GM03348 (cell line): ENCODE results near the gene PDGFA.
A peak's percentile ranks its signal among the peaks of the same experiment; 100 is the strongest.
"Not testable (repeated sequence)": the region's sequence is repeated elsewhere in the genome, so short reads cannot be mapped to it uniquely, and the experiment has no call there.

Experiments used
- DNase-seq: peaks from one replicate; pipeline ENCODE4 v3.0.0; 2012; ENCODE audit warnings: low spot score

The PDGFA gene

DNA sequence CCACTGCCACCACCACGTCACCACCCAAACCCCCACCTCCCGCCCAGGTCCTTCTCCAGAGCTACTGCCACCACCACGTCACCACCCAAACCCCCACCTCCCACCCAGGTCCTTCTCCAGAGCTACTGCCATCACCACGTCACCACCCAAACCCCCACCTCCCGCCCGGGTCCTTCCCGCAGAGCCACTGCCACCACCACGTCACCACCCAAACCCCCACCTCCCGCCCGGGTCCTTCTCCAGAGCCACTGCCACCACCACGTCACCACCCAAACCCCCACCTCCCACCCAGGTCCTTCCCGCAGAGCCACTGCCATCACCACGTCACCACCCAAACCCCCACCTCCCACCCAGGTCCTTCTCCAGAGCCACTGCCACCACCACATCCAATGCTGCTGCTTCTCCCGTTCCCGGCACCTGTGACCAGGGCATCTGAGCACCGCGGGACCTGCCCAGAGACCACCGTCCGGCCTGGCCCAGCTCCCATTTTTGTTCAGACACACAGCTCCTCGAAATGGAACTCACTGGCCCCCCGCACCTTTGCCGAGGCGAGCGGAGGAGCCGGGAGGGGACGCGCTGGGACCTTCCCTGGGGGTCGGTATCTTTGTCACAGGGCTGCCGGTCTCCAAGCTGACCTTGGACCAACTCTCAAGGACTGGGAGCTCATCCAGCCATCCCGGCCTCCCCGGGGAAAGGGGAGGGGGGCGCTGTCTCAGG, 32.7 kb upstream of the PDGFA start:
- DNase-seq: not testable (repeated sequence)

DNA sequence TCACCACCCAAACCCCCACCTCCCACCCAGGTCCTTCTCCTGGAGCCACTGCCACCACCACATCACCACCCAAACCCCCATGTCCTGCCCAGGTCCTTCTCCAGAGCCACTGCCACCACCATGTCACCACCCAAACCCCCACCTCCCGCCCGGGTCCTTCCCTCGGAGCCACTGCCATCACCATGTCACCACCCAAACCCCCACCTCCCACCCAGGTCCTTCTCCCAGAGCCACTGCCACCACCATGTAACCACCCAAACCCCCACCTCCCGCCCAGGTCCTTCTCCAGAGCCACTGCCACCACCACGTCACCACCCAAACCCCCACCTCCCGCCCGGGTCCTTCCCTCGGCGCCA, 31.9 kb upstream of the PDGFA start:
- DNase-seq: not testable (repeated sequence)

DNA sequence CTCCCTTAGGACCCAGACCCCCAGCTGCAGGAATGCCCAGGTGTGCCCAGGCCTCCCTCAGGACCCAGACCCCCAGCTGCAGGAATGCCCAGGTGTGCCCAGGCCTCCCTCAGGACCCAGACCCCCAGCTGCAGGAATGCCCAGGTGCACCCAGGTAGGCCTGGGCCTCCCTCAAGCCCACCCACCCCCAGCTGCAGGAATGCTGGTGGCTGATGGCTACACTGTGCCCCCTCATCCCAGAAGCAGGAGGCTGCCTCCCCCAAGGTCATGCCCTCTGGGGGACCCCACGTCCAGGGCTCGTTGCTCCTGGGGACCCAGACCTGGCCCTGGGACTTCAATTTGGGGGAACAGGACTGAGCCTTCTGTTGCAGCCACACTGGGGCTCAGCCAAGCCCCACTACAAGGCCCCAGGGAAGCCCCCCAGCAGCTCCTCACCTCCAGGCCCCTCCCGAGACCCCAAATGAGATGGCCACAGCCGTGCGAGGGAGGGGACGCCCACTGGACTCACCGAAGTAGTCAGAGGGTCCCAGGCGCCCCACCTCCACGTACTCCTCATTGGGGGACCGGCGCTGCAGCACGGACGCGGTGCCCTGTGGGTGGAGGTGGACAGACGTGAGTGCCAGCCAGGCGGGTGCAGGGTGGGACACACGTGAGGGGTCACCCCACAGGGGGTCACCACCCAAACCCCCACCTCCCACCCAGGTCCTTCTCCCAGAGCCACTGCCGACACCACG, 31.4 kb upstream of the PDGFA start:
- DNase-seq: no peak

DNA sequence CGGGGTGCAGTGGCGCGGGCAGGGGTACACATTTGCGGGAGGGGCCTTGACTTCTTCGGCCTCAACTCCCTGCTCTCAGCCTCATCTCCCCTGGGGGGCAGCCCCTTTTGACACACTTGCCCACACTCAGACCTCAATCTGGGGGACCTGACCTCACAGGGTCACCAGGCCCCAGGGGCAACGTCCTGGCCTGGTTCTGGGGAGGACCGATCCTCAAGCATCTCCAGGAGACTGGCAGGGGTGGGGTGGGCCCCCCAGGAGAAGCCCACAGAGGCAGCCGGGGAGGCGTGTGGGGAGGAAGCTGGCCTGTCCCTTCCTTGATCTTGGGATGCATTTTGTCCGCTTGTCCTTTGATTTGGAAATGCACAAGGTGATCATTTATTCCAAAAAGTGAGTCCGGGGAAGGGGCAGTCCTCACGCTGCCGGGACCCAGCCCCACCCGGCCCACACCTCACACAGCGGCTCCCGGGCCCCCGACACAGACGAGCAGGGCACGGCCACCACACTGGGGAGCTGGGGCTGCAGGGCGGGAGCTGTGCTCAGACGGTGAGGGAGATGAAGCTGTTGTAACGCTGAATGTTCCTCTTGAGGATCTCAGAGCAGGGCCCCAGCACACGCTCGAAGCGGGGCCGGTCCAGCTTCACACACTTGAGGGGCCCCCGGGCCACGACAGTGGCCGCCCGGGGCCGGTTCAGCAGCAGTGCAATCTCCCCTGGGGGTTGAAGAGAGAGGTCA, 30.4 kb upstream of the PDGFA start:
- no peak for DNase-seq

DNA sequence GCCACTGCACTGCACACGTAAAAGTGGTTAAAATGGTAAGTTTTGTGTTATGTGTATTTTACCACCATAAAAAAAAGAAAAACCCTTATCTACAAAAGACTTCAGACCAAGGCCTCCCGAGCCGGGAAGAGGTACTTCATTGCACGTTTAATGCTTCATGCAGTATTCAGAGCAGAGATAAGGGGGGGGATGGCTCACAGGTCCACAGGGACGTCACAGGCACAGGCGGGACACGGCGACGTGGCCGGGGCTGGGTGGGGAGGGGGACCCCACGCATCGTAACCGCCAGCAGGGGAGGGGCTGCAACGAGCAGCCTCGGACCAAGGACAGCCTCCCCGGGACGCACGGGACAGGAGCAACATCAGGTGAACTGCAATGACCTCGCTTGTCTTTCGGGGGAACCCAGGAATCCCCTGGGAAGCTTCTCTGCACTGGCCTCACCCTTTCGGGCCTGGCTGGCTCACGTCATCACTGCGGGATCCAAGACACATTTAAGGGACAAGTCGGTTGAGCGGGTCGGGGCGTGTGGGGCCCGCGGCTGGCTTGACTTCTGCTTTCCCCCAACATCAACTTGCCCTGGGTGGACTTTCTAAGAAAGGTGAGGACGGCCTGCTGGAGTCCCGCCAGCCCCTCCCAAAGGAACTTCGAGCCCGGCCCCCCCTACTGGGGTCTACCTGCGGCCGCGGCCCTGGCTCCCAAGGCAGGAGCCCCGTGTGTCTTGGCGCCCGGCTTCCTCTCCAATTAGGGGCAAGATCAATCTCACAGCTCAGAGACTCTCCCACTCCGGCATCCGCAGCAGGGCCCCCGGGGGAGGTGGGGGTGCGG, 29.6 kb upstream of the PDGFA start:
- no peak for DNase-seq

DNA sequence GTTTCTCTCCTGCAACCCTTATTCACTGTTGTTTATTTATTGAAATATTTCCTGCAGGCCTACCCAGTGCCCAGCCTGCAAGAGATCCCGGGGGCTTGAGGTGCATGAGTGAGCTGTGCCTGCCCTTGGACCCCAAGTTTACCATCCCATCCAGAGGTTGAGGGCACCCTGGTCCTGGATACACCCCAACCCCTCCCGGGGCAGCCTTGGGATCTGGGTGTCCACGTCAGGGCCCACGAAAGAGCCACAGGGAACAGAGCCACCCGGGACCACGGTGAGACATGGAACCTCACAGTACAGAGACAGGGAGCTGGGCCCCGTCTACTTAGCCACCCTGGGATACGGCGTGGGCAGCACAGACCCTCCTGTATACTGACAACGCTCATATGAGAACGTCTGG, 28.8 kb upstream of the PDGFA start:
- DNase-seq: no peak

DNA sequence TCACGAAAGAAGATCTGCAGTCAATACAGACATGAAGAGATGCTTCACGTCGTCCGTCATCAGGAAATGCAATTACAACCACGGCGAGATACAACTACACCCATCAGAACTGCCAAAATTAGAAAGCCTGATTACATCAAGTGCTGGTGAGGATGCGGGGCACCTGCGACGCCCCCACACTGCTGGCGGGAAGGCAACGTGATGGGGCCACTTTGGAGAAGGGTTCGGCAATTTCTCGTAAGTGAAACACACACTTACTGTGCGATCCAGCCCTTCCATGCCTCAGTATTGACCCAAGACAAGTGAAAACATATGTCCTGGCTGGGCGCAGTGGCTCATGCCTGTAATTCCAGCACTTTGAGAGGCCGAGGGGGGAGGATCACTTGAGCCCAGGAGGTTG, 25.8 kb upstream of the PDGFA start:
- no peak for DNase-seq

DNA sequence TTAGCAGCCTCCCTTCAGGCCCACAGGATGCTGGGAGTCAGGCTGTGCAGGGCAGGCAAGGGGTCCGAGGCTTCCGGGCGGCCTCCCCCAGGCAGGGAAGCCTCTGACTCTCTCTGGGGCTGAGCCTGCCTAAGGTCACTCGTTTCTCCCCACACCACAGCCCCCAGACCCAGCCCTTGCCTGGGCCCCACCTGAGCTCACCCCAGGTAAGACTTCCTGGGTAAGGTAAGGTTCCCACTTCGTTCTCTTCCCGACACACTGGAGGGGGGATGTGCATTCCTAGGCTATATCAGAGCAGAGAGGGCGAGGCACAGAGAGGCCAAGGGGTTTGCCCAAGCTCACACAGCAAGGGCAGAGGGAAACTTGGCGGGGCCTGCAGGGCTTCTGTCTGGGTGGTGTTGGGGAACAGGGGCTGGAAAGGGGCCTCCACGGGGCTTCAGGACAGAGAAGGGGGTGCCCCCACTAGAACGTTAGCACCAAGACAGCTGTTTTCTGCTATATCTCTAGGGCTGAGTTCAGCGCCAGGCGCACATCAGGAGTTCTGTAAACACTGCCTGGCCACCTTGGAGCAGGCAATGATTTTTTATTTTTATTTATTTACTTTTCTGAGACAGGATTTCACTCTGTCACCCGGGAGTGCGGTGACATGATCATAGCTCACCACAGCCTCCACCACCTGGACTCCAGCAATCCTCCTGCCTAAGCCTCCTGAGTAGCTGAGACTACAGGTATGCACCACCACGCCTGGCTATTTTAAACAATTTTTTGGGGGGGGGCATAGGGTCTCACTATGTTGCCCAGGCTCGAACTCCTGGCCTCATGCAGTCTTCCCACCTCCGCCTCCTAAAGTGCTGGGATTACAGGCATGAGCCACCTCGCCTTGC, 24.9 kb upstream of the PDGFA start:
- no peak for DNase-seq

DNA sequence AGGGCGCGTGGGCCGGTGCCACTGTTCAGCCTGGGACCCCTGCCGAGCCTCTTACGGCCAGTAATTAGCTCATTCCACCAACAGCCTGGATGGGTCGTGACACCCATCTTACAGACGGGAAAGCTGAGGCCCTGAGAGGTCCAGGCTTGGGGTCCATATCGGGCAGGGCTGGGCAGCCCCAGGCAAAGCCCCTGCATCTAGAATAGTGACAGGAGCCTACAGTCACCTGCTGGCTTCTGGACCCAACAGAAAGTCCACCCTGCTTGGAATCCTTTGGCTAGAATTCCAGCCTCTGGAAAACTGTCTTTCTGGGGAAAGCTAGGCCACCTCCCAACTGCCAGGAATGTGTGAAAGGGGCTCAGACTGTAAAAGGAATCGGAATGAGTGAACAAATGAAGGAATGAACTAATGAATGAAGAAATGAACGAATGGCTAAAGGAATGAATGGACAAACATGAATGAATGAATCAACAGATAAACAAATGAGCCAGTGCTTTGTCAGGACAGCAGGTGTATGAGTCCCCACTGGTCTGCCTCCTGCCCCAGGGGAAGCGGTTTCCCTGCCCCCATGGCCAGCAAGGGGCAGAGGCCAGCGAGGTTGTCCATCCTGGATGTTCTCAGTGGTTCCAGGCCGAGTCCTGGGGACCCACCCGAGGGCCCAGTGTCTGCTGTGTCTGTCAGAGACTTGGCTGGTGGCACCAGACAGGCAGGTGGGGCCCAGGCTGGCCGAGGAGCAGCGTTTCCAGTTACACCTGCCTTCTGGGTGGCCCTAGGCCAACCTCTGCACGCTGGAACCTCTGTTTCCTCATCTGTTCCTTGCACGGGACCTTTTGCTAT, 24.1 kb upstream of the PDGFA start:
- no peak for DNase-seq

DNA sequence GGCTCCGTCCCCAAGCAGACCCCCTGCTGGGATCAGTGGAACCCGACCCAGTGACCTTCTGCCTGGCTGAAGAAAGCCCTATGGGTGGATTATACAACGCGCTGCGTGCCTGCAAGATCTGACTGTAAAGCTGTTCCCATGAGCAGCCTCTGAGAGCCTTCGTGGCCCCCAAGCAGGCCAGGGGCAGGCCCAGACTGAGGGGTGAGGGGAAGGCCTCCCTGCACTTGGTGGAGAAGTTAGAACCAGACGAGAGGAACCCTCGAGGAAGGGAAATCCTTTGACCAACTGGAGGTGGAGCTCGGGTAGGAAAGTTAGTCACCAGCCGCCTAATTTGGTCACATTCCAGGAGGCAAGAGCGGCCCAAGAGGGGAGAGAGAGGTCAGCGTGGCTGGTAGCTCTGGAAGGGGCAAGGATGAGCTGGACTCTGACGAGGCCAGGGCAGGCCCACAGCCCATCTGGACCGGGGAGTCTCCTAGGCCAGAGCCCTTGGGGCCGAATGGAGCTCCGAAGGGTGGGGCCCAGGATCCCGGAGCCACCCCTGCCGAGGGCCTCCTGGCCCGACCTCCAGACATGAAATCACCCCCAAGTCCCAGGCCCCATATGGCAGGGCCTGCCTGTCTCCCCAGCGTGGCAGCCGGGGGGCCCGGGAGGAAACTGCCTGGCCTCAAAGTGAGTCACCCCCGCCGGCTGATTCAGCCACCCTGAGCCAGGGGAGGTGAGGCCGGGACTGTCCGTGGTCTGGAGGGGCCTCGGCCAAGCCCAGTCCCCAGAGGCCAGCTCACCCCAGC, 23.3 kb upstream of the PDGFA start:
- peak; percentile 93 for DNase-seq

DNA sequence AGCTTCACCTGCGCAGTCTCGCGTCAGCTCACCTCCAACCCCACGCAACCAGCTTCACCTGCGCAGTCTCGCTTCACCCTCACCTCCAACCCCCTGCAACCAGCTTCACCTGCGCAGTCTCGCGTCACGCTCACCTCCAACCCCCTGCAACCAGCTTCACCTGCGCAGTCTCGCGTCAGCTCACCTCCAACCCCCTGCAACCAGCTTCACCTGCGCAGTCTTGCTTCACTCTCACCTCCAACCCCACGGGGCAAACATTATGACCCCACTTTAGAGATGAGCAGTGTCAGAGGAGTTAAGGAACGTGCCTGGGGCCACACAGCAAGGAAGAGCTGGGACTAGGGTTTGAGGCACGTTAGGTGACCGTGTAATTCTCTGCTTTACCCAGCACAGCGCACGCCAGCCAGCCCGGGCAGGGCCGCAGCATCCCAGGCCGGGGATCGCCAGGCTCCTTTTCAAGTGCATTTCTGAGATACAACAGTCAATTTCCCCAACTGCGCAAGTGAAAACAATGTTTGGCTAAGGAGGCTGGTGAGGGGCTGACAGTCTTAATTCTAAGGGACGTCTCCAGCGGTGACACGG, 22.6 kb upstream of the PDGFA start:
- DNase-seq: no peak

DNA sequence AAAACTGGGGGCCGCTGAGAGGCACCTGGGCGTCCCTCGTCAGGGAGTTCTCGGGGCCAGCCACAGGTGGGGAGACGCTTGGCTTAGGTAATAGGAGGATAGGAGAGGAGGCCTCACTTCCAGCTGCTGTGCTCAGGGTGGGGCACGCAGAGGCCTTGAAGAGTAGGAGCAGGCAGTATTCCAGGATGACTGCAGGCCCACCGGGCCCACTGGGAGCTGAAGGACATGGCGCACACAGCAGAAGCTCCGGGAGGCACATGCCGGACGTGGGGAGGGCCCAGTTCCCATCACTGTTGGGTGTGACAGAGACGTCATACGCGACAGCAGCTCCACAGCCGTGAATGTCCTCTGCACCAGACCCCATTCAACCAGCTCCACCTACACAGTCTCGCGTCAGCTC, 22.0 kb upstream of the PDGFA start:
- no peak for DNase-seq

DNA sequence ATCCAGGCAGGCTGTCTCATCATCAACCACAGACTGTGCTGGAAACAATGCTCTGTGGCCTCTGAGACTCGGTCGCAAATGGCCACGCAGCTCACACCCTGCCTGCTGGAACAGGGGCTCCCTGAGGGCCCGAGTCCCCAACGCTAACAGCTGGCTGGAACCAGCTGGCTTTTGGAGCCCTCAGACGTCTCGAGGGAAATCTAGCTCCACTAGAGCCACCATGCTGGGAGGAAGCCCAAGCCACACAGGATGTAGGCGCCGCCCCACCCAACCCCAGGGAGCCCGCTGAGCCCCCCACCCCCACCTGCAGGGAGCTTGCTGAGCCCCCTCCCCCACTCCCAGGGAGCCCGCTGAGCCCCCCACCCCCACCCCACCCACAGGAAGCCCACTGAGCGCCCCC, 21.4 kb upstream of the PDGFA start:
- no peak for DNase-seq

DNA sequence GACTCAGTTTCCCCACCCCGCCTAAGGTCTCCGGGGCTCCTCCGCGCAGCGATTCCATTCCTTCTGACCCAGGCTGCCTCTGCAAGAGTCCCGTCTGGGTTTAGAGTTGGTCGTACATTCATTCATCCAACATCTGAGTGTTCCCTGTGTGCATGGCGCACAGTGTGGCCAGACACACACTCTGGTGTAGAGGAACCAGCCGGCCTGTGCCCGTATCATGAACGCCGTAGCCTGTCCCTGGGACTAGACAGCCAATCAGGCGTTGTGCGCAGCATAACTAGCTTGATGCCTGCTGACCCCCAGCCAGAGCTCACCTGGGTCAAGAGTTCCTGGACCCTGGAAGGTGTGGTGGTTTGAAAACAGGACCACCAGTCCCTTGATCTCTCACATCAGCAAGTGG, 20.9 kb upstream of the PDGFA start:
- DNase-seq: no peak

DNA sequence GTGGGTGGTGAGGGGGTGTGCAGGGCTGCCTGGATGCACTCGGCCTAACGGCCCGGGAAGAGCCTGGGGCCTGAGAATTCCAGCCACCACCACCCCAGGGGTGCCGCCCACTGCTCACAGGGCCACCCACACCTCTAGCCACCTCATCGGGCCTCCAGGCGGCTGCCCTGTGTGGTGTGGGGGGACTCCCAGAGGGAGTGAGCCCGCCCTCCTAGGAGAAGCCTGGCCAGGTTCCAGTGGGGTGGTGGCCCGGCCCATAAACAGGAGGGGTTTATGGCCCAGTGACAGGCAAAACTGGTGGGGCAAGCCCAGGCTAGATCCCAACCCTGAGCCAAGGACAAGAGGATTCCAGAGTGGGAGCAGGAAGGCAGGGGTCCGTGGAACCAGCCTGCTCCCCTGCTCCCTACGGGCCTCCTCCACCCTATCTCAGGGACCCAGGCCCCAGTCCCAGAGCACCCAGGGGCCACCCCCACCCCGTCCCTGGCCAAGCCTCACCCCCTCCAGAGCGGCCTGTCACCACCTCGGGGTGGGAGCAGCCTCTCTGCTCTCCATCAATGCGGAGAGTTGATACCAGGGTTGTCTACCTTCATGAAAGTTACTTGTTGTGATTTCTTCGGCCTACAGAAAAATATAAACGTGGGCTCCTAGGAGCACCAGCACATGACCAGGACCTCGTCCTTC, 20.2 kb upstream of the PDGFA start:
- DNase-seq: no peak

DNA sequence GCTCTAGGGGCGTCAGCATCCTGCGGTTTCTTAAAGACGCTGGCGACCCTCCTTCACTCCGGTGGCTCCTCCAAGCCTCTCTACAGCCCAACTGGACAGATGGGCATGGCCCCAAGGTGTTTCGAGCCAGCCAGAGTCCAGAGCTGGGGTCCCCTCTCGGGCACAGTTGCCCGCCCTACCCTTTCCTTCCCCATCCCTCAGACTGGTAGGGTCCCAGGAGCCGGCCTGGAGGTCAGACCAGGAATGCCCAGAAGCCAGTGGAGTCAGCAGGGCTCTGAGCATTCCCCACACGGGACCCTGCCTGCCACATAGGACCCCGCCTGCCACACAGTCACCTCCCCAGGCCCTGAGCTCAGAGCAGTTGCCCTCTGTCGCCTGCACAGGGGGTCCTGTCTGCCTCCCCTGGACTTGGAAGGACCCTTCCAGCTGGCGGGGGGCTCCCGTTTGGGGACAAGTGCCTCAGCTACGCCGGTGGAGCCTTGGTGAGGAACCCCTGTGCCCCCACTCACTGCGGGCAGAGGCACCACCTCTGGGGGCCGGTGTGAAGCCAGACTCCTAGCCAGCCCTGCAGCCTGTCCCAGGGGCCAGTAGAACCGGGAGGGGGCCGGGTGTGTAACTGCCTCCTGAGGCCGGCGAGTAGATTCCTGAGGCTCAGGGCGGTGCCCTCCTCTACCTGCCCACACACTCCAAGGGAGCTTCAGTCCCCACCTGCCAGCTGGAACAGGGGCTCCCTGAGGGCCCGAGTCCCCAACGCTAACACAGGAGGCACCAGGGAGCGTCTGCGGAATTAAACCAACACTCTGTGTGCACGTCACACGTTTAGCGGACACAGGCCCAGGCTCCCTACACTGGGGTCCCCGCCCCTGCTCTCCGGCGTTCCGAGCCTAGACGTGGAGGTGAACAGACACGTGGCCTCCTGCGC, 19.4 kb upstream of the PDGFA start:
- DNase-seq: no peak

DNA sequence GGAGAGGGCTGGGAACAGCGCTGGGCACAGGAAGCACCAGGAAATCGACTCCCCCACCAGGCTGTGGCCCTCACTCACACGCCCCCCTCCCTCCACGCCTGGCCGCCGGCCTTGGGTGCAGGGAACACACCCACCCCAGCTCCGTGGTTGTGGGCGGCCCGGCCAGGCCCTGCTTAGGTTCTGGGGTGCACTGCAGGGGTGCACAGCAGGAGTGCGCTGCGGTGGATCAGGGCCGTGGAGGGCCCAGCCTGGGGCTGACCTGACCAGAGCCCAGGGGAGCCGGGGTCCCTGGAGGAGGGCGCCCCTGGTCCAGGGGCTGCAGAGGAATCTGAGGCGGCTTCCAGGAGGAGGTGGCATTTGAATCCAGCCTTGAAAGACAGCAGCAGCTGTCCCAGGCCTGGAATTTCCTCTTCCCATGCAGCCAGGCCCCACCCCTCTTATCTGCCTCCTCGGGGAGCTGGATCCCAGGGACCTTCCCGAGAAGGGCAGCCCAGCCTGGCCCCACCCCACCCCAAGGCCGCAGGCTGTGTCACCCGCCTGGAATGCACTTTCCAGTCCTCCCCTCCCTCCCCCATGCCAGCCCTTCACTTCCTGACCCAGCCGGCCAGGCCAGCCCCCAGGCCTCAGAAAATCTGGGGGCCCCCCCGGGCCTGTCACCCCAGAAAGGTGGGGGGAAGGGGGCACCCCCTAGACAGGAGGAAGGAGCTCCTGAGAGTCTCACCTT, 18.4 kb upstream of the PDGFA start:
- DNase-seq: peak; percentile 97
